GM21786 (cell line): ENCODE data around the gene RGP1.

Experiments
- ATAC-seq: cut with Tn5 transposase; IDR thresholded peaks from one replicate; pipeline ENCODE4 v1.9.1; 2021; ENCODE audit not compliant: unreplicated experiment

RGP1 gene, protein sequence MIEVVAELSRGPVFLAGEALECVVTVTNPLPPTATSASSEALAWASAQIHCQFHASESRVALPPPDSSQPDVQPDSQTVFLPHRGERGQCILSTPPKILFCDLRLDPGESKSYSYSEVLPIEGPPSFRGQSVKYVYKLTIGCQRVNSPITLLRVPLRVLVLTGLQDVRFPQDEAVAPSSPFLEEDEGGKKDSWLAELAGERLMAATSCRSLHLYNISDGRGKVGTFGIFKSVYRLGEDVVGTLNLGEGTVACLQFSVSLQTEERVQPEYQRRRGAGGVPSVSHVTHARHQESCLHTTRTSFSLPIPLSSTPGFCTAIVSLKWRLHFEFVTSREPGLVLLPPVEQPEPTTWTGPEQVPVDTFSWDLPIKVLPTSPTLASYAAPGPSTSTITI

DNA sequence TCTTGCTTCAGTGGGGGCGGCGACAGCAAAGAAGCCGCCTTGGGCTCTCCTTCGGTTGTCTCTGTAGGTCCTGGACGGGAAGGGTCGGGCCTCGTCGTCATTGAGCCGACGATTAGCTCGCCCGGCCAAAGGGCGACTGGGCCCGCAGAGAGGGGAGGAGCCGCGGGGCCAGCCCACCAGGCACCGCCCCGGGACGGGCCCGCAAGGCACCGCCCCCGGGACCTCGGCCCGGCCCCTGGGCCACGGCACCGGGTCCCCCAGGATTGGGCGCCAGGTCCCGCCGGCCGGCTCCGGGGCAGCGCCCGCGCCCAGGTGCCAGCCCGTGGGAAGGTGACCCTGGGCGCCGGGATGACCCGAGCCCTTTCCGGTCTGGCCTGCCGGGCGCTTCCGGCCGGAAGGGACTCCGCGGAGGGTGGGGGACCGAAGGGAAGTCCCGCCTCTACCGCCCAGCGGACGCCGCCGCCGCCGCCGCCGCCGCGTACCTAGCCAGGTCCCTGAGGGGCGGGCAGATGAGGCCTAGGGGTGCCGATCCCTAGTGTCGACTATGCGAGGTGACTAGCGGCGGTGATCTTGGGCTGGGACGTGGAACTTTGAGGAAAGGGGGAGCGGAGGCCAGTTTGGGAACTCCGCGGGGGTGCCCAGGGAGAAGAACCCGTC, at the start of gene RGP1, which contains the start of gene GBA2:
Gene RGP1, plus strand, starts transcription at position 430 of the 657 bp plus-strand sequence. CDS start 469 bp downstream, outside the sequence.
Gene GBA2, minus strand, starts transcription at position 371 of the 657 bp plus-strand sequence. CDS start 524 bp downstream, outside the sequence.
- ATAC-seq: peak; percentile 75

DNA sequence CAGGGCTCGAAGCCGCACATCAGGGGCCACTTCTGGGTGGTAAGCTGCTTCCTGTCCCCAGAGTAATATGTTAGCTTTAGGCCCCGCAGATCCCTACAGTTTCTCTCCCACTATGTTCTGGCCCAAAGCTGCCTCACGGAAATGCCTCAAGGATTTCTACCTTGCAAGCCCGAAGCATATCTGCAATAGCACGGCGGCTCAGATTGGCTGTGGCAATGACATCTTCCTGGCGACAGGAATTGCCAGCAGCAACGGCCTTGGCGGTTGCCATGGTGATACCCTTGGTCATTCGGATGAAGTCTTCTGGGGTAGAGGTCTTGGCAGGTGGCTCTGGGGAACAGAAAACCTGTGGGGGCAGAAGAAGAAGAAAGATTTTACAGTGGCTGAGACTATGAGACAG, 49.1 kb upstream of the RGP1 start:
- ATAC-seq: no peak

DNA sequence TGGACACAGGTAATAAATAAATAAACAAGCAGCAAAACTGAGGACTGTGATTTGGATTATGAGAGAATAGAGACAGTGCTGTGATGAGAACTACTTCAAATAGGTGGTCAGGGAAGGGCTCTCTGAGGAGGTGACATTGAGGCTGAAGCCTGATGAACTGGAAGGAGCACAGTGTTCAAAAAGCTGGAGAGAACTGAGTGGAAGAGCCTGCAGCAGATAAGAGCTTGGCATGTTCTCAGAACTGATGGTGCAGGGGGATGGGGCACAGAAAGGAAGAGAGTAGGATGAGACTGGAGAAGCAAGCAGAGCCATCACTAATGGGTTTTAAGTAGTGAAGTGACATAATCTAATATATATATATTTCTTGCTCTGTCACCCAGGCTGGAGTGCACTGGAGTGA, 48.1 kb upstream of the RGP1 start:
- ATAC-seq: no peak

DNA sequence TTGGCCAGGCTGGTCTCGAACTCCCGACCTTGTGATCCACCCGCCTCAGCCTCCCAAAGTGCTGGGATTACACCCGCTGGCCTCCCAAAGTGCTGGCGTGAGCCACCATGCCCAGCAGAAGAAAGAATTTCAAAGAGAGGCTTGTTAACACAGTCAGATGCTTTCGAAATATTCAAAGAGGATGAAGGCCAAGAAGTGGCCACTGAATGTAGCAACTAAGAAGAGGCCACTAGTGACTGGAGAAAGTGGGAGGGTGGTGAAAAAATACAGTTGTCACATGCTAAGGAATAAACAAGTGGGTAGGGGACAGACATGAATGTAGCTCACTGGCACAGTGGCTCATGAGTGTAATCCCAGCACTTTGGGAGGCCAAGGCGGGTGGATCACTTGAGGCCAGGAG, 46.4 kb upstream of the RGP1 start:
- ATAC-seq: no peak

DNA sequence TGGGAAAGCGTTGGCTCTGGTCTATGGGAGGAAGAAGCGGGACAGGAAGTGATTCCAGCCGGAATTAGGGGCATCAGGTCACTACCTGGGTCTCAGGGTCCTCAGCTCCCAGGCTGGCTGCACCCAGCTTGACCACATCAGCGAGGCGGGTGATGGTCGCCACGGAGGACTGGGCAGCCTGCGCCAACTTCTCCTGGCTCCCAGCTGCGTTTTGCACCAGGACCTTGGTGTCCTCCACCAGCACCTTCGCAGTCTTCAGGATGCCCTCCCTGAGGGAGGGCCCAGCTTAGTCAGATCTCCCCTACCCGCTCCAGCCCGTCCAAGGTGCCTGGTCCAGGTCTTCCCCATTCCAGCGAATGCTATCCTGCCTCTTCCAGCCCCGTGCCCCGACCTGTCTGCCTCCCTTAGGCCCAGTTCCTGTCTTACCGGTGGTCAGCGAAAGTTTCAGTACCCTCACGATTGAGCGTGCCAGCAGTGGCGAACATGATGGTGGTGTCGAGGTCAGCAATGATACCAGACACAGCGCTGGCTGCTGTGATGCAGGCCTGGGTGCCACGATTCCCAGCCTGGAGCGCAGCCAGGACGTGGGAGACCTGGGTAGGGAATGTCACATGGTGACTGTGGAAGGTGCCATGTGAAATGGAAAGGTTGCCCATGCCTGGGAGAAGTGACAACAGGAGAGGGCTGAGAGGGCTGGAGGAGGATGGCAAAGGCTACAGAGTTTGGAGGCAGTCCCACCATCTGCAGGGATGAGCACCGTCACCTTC, 45.0 kb upstream of the RGP1 start:
- no peak for ATAC-seq

DNA sequence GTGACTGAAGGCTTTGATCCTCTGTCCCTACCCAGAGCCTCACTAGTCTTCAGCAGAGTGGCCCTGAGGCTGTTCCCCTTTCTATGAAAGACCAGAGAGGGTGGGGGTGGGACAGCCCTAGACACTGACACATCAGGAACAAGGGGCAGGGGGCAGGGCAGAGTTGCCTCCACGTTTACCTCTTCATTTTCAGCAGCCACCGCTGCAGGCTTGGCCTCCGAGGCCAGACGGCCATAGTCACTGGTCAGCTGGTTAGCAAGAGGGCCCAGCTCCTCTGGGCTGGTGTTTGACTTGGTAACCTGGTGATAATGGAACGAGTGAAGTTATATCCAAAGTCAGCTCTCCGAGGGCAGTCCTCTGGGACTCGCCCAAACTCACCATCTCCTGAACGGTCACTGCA, 43.7 kb upstream of the RGP1 start:
- ATAC-seq: no peak

DNA sequence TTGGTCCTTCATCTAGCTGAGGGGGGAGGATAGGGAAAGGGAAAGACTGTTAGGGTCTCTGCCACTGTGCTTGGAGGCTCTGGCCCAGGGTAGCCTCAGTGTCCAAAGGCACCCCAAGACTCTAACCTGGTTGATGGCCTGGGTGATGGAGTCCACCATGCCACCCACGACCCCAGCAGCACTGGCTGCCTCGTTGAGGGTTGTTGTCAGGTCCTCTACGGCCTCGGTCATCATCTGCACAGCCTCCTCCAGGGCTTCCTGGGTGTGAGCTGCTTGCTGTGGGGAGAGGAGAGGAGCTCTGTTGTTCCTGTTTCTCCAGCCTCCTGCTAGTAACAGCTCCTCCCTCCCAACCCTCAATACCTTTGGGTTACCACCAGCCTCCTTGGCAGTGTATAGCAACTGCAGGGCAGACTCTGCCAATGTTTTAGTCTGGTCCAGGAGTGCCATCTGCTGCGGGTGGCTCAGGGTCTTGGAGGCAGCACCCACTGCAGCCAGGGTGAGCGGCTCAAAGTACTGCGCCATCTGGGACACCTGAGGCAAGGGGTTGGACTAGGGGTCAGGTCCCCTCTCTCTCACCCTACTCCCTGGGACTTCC, 43.2 kb upstream of the RGP1 start:
- ATAC-seq: no peak

DNA sequence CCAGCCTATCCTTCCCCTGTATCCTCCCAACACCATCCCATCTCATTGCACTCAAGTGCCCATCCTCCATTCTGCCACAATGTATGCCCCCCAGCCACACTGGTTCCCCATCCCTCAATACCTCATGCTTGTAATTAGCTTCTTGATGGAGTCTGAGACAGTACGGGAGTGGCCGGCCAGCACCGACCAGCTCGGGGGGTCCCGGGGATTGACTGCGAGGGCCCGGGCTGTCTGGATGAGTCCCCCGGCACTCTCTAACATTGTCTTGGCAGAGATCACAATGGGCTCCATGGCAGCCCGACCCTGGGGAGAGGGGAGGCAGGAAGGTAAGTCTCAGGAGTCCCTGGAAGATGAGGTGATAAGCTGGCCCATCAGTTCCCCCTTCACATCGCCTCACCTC, 42.1 kb upstream of the RGP1 start:
- no peak for ATAC-seq

DNA sequence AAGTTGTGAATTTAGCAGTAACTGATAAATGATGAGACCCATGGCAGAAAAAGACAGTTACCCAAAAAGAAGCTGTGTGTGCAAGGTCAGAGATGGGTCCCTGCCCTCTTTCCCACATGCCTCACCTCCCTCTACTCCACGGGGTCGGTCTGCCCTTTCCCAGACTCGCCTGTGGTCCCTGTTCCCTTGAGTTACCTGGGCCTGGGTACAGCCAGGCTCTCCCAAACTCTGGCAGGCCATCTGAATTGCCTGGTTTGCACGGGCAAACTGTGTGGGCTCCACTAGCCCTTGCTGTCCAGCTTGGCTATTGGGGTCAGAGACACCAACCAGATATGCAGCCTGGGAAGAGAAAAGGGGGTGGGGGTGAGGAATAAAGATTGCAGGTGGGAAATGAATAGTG, 40.9 kb upstream of the RGP1 start:
- ATAC-seq: no peak

DNA sequence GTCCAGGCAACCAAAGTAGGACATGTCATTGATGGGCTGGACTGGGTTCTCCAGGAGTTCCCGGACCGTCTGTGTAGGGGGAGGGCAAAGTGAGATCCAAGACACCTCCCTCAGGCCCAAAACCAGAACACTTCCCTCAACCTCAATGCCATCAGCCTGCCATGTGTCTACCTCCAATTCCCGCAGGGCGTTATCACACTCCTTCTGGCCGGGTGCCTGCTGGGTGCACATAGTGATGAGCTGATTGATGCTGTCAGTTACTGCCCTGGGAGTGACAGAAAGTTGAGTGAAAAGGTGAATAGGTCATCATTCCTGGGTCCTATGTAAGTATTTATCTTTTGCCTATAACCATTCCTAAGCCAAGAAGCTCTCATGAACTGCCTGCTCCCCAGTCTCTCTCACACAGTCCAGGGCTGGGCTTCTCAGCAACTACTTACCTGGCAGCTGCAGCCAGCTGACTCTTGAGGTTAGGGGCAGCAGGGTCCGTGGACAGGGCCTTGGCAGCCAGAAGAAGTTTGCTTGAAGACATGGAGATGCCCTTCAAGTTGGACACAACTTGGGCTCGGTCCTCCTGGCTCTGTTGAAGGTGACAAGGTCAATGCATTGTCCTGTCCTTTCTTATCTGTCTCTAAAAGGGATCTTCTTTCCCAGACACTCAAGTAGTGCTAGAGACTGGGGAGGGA, 38.1 kb upstream of the RGP1 start:
- no peak for ATAC-seq

DNA sequence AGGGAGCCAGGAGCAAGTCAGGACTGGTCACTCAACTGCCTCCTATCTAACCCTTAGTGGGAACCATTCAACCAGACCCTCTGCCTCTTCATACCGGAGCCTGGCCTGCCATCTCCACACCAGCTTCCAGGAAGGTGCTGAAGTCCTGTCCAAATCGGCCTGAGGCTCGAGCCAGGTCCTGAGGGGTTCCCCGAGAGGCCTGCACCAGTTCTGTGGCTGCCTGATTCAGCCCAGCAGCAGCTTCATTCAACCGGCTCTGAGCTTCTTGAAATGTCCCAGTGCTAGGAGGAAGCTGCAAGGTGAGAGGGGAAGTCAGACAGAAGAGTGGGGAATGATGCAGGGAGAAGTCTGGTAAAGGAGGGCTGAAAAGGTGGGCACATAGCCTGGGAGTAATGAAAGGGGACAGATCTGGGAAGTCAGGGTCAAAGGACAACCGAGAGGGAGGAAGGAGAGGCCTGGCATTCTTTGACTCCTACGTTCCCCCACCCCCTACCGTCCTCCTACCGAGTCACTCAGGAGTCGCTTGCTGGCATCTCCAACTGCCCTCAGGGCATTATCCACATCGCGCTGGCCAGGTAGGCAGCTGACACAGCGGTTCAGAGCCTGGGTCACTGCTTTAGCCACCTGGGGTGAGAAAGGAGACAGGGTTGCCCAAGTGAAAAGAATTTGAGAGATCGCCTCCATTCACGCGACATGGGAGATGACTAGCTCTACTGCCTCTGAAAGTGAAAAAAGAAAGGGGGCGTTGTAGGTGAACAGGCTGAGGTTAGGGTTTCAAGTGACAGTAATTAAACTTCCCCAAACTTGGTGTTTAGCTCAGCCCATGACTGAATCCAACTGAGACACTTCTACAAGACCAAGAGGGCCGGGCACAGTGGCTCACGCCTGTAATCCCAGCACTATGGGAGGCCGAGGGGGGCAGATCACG, 37.3 kb upstream of the RGP1 start:
- ATAC-seq: no peak

DNA sequence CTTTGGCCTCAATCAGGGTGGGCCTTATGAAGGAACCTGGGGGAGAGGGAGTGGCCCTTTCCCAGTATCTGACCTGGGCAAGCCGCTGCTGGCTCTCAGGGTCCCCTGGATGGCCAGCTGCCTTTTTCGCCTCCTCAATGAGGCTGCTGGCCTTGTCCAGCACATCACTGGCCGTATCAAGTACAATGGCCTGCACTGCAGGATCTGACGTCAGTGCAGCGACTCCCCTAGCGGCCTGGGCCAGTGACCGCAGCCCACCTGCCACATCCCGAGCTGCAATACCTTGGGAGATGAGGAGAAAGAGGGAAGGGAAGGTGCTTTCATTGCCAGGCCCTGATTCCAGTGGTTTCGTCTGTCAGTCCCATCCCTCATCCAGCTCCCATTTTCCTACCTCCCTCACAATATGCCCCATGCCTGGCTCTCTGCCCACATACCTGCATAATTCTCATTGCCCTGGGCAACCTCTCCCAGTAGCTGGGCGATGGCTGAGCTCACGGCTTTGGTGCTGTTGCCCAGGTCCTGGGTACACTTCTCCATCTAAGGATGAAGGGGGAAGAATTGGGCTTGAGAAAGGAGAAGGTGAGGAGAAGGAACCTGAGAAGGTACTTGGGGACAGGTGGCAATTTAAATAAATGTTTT, 36.2 kb upstream of the RGP1 start:
- ATAC-seq: no peak

DNA sequence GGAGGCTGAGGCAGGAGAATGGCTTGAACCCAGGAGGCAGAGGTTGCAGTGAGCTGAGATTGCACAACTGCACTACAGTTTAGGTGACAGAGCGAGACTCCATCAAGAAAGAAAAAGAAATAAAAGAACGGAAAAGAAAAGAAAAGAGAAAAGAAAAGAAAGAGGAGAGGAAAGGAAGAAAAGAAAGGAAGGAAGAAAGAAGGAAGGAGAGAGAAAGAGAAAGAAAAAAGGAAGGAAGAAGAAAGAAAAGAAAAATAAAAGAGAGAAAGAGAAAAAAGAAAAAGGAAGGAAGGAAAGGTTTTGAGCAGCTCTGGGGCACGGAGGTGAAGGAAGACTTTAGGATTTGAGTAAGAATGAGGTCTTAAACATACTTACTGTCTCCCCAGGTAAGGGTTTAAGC, 35.5 kb upstream of the RGP1 start:
- ATAC-seq: no peak

DNA sequence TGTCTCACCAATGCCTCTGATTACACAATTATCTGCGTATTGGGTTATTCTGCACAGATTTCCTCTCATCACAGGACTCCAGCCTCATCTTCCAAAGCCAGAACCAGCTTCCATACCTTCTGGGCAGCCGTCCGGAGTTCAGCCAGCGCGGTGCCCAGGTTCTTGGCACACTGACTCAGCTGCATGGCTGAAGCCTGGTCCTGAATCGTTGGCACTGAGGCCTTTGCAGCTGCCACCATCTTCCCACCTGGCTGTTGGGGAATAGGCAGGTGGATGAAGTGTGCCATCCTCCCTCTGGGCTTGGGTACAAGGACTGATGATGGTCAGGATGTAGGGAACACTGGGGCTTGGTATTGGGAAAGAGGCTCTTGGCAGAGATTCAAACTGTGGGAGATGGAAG, 35.0 kb upstream of the RGP1 start:
- ATAC-seq: no peak

DNA sequence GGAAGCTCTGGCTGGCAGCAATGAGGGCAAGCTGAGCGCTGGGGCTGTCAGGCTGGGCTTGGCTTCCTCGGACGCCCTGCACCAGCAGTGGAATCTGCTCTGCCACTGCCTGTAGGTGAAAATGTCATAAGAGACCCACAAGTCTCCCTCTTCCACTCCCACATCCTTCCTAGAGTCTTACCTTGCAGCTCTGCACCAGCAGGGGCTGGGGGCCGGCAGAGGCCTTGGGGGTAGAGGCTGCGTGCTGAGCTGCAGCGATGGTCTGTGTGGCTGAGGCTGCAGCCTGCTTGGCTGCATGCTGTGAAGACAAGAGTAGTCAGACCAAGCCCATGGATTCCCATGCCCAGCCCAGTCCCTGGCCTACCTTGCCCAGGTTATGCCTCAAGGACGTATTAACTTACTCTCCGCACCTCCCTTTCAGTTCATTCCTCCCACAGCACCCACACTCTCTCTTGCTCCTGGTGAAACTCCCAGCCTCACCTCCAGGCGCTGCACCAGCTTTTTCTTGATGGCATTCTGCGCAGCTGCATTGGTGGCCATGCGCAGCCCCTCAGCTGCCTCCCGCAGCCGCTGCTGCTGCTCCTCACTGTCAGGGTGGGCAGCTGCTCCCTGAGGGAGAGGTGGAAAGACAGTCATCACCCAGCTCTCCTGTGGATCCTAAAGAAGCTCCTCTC, 34.4 kb upstream of the RGP1 start:
- ATAC-seq: no peak

DNA sequence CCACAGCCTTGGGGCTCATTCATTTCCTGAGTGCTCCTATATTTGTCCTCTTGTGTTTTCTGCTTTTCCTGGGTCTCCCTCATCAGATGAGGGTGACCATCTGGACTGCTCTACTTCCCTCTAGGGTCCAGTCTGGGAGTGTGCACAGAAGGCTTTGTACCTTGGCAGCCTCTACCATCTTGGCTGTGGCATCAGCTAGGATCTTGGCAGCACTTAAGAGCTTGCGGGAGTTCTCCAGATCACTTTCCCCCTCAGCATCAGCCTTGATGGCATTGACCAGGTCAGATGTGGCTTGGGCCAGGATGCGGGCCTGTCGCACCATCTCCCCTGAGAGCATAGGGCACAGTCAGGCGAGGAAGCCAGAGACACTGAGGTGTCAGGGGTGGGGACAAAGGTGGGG, 32.9 kb upstream of the RGP1 start:
- ATAC-seq: no peak

DNA sequence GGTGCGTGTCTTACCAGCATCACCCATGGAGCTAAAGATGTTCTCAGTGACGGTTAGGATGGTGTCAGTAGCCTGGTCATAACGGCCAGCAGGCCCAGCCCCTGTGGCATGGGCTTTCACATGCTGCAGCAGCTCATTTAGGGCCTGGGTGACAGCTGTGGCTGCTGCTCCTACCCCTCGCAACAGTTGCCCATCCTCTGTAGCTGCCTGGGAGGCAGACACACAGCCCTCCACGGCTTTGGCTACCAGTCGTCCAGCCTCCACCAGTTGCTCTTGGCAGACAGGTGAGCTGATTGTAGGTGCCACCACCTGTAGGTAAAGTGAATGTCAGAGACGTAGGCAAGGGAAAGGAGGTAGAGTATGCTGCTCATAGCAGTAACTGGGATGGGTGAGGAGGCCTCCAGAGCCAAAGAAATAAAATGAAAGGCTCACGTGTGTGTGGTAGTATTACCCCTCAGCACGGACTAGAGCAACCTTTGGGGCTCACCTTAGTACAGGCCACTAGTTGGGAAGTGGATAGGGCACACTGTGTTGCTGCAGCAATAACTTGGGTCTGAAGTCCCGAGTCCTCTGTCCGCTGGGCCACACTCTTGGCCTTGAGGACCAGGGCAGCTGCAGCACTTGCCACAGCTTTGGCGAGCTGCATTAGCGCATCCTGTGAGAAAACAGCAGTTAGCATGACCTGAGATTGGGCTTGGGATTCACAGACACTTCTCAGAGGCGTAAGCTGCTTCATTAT, 31.8 kb upstream of the RGP1 start:
- ATAC-seq: no peak
